Adipose tissue (tissue), 3 donors: ENCODE data around the gene LEPR. TPM values are rescaled to one million over a fixed set of nuclear protein-coding genes. Genes with fewer than 3 reads are reported as not detected.
"Not testable (repeated sequence)": the region's sequence is repeated elsewhere in the genome, so short reads cannot be mapped to it uniquely, and the experiment has no call there.

ENCODE experiments used
- H3K27ac ChIP-seq: one replicate; pipeline ENCODE4 v1.5.1; 2013; ENCODE audit warnings: low read depth, low read length
- WGBS, 3 donors: extraction: QIAGEN DNeasy Blood & Tissue Kit; methylation state at CpG; one replicate each; pipeline ENCODE4 v1.1.7; 2013; 5-methylcytosine and 5-hydroxymethylcytosine counted together
- polyA plus RNA-seq, 3 donors: library from polyadenylated mRNA; stranded (reverse); fragments of 200-250 nt; gene quantifications; one replicate each; pipeline ENCODE4 v1.2.3, GENCODE V29; 2013
- donor health status: healthy with polysubstance abuse.
- donor health status: Bipolar disorder and iron deficiency.
- donor health status: healthy.

Gene LEPR
- polyA plus RNA-seq = 1 to 10 TPM; 2.4 to 9.0 (median 4.8) TPM

GRCh38 chr1:65420590-65421350 is at the start of gene LEPR, which contains the start of gene LEPROT:
LEPR (plus strand) TSS chr1:65420668; CDS start chr1:65565566, 144,898 bp downstream.
LEPROT (plus strand) TSS chr1:65420668; CDS start chr1:65420725, 57 bp downstream.
- H3K27ac ChIP-seq = peak within 1 kb of the TSS; percentile 36
- 0 to 1% (median 1%) methylated on average over 40 to 60 of the region's 60 CpGs for WGBS, 3 donors

- H3K27ac ChIP-seq = no peak overlapping the region
- WGBS, 3 donors = 89 to 95% (median 92%) methylated on average over 3 of the region's 3 CpGs
Measured at GRCh38 chr1:65371544-65371943, 48.9 kb upstream of the LEPR start.

GRCh38 chr1:65372557-65372956 is 47.9 kb upstream of the LEPR start:
- WGBS, 3 donors = 49 to 83% (median 52%) methylated on average over 1 of the region's 1 CpG
- H3K27ac ChIP-seq = no peak overlapping the region

GRCh38 chr1:65377496-65378246 is 42.8 kb upstream of the LEPR start:
- H3K27ac ChIP-seq = no peak overlapping the region
- WGBS, 3 donors = 46 to 89% (median 84%) methylated on average over 4 of the region's 4 CpGs

GRCh38 chr1:65378247-65378946 is 42.1 kb upstream of the LEPR start:
- H3K27ac ChIP-seq = no peak overlapping the region
- 77 to 82% (median 80%) methylated on average over 2 of the region's 2 CpGs for WGBS, 3 donors

GRCh38 chr1:65384426-65384825 is 36.0 kb upstream of the LEPR start:
- not testable (repeated sequence) for H3K27ac ChIP-seq
- 91 to 96% (median 93%) methylated on average over 5 of the region's 5 CpGs for WGBS, 3 donors

- H3K27ac ChIP-seq = no peak overlapping the region
- WGBS, 3 donors = 91 to 95% (median 95%) methylated on average over 3 of the region's 3 CpGs
Measured at GRCh38 chr1:65386439-65386838, 34.0 kb upstream of the LEPR start.

GRCh38 chr1:65387821-65388220 is 32.6 kb upstream of the LEPR start:
- WGBS, 3 donors = 89 to 93% (median 89%) methylated on average over 2 of the region's 2 CpGs

GRCh38 chr1:65388908-65389695 is 31.4 kb upstream of the LEPR start:
- 89 to 94% (median 92%) methylated on average over 3 of the region's 3 CpGs for WGBS, 3 donors

More at GRCh38 chr1:65387821-65388220, 32.6 kb upstream of the LEPR start:
- no peak overlapping the region for H3K27ac ChIP-seq

GRCh38 chr1:65392497-65392896 is 28.0 kb upstream of the LEPR start:
- WGBS, 3 donors = 97 to 100% (median 98%) methylated on average over 7 of the region's 7 CpGs

More at GRCh38 chr1:65388908-65389695, 31.4 kb upstream of the LEPR start:
- H3K27ac ChIP-seq = no peak overlapping the region

GRCh38 chr1:65393347-65393746 is 27.1 kb upstream of the LEPR start:
- WGBS, 3 donors = 70 to 93% (median 76%) methylated on average over 2 of the region's 2 CpGs
- H3K27ac ChIP-seq = no peak overlapping the region

More at GRCh38 chr1:65392497-65392896, 28.0 kb upstream of the LEPR start:
- H3K27ac ChIP-seq = no peak overlapping the region

GRCh38 chr1:65393928-65394327 is 26.5 kb upstream of the LEPR start:
- H3K27ac ChIP-seq = no peak overlapping the region
- WGBS, 3 donors = 28 to 76% (median 63%) methylated on average over 1 of the region's 1 CpG

GRCh38 chr1:65395887-65396612 is 24.4 kb upstream of the LEPR start:
- WGBS, 3 donors = 73 to 98% (median 85%) methylated on average over 3 of the region's 3 CpGs
- no peak overlapping the region for H3K27ac ChIP-seq

GRCh38 chr1:65398083-65398482 is 22.4 kb upstream of the LEPR start:
- no peak overlapping the region for H3K27ac ChIP-seq
- 89 to 96% (median 96%) methylated on average over 1 of the region's 1 CpG for WGBS, 3 donors

- H3K27ac ChIP-seq = no peak overlapping the region
- WGBS, 3 donors = 91 to 95% (median 92%) methylated on average over 1 of the region's 1 CpG
Measured at GRCh38 chr1:65399003-65399402, 21.5 kb upstream of the LEPR start.

- 83 to 86% (median 86%) methylated on average over 3 of the region's 3 CpGs for WGBS, 3 donors
- no peak overlapping the region for H3K27ac ChIP-seq
Measured at GRCh38 chr1:65401612-65402011, 18.9 kb upstream of the LEPR start.

- no peak overlapping the region for H3K27ac ChIP-seq
Measured at GRCh38 chr1:65404941-65405340, 15.5 kb upstream of the LEPR start.
